Esophagus muscularis mucosa (tissue), 3 donors: ENCODE data around the gene ZBTB7C.

ENCODE experiments used
- CTCF ChIP-seq, 3 experiments: fragments of 200-600 bp in 2 of 3; fragments of 450-650 bp in 1 of 3; sonication (generic) in 2 of 3; IDR thresholded peaks; one replicate each; pipeline ENCODE4 v1.5.1; 2017 to 2019; ENCODE audit warnings: antibody characterized with exemption in 3 of 3, mild to moderate bottlenecking in 2 of 3, moderate library complexity in 1 of 3
- POLR2A ChIP-seq: fragments of 450-650 bp; IDR thresholded peaks from one replicate; pipeline ENCODE4 v1.6.1; 2017; ENCODE audit warnings: antibody characterized with exemption, moderate library complexity, mild to moderate bottlenecking, low read depth

- TF ChIP-seq POLR2A (no peak), CTCF (IDR thresholded peaks at IDR 0.05) (no peak)
Observed at GRCh38 chr18:48161191-48161910, 247.8 kb downstream of the ZBTB7C start.
